Heart left ventricle (tissue), 13 donors: ENCODE data around the gene COQ8A.

Source experiments
- POLR2A ChIP-seq, 2 donors: fragments of 450-650 bp; IDR thresholded peaks; one replicate each; pipeline ENCODE4 v1.6.1; 2017; ENCODE audit warnings: antibody characterized with exemption in 2 of 2, mild to moderate bottlenecking in 2 of 2, moderate library complexity in 2 of 2
- TF ChIP-seq, protein P1 (sequence below), 12 donors: fragments of 200-600 bp; sonication (generic) in 4 of 12; IDR thresholded peaks; one replicate each; pipeline versions ENCODE4 v1.5.0 to v1.8.0; 2018 to 2022; ENCODE audit warnings: antibody characterized with exemption in 12 of 12, mild to moderate bottlenecking in 5 of 12
- donor health status: ischemic (EF 13 %, LVEDD 7.1; RV severe dilation, severe dysfunction).
- donor health status: DM: no; HTN: yes; CAD: no.
- donor health status: DM: no; HTN: no; CAD: no.
- donor health status: ischemic (EF 25% LVEDD 6.9; RV normal size, moderate dysfunction).
- donor health status: ischemic (EF 25% LVEDD 5.7; RV mildly dilated, moderate dysfunction).
- donor health status: ischemic (EF 35%, LVEDD 5.7; RV mildly dilated, moderate dysfunction).
- donor health status: nonischemic (EF 11% LVEDD 7.7; RV severe dilation, severe dysfunction).
- donor health status: DM: yes; HTN: yes; CAD: no.
- donor health status: PGD.
- donor health status: ischemic (EF 29% LVEDD 5.4; RV normal size, mild dysfunction).
- donor health status: nonischemic (EF 23%, LVEDD 6.1; RV moderate dilation, normal function).

DNA sequence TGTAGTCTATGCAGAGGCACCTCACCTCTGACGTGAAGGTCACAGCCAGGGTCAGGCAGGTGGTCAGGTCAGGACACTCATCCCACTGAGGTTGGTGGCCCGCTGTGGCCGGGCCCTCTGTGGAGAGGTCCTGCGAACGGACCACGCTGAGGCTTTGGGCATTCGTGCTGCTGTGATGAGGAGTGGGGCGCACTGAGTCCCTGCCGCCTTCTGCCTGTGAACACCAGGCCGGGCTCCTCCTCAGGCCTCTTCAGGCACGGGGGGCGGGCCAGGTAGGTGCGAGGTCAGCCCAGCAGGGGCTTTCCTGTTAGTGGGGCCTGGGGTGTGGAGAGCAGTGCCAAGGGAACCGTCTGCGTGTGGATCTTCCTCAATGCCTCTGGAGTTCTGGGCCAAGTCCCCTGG, 39.0 kb downstream of the COQ8A start:
- TF ChIP-seq, protein P1, sequence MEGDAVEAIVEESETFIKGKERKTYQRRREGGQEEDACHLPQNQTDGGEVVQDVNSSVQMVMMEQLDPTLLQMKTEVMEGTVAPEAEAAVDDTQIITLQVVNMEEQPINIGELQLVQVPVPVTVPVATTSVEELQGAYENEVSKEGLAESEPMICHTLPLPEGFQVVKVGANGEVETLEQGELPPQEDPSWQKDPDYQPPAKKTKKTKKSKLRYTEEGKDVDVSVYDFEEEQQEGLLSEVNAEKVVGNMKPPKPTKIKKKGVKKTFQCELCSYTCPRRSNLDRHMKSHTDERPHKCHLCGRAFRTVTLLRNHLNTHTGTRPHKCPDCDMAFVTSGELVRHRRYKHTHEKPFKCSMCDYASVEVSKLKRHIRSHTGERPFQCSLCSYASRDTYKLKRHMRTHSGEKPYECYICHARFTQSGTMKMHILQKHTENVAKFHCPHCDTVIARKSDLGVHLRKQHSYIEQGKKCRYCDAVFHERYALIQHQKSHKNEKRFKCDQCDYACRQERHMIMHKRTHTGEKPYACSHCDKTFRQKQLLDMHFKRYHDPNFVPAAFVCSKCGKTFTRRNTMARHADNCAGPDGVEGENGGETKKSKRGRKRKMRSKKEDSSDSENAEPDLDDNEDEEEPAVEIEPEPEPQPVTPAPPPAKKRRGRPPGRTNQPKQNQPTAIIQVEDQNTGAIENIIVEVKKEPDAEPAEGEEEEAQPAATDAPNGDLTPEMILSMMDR (IDR thresholded peaks at IDR 0.05), result no peak
- no peak for TF ChIP-seq POLR2A (IDR thresholded peaks at IDR 0.05)
